Ishikawa (cell line): Measurements from ENCODE around the gene LYG2.

ENCODE experiments used
- CEBPB ChIP-seq: IDR thresholded peaks from 2 replicates; pipeline ENCODE4 v1.6.1; 2012
- EP300 ChIP-seq: IDR thresholded peaks from 2 replicates; pipeline ENCODE4 v1.6.1; 2012; ENCODE audit warnings: borderline replicate concordance
- MAX ChIP-seq: IDR thresholded peaks from 2 replicates; pipeline ENCODE4 v1.6.1; 2012
- NFIC ChIP-seq: IDR thresholded peaks from 2 replicates; pipeline ENCODE4 v1.6.1; 2012
- RAD21 ChIP-seq: IDR thresholded peaks from 2 replicates; pipeline ENCODE4 v1.6.1; 2012; ENCODE audit warnings: low read depth
- TAF1 ChIP-seq: IDR thresholded peaks from 2 replicates; pipeline ENCODE4 v1.6.1; 2012; ENCODE audit warnings: low read depth, mild to moderate bottlenecking

GRCh38 chr2:99217929-99218501 is 37.5 kb downstream of the LYG2 start:
- TF ChIP-seq MAX: no peak
- TF ChIP-seq TAF1: no peak
- no peak for TF ChIP-seq EP300
- no peak for TF ChIP-seq CEBPB
- TF ChIP-seq NFIC: no peak
- no peak for TF ChIP-seq RAD21
